ENCODE results near the gene KRT17.
"Not testable (repeated sequence)": the region's sequence is repeated elsewhere in the genome, so short reads cannot be mapped to it uniquely, and the experiment has no call there.

Gene KRT17

DNA sequence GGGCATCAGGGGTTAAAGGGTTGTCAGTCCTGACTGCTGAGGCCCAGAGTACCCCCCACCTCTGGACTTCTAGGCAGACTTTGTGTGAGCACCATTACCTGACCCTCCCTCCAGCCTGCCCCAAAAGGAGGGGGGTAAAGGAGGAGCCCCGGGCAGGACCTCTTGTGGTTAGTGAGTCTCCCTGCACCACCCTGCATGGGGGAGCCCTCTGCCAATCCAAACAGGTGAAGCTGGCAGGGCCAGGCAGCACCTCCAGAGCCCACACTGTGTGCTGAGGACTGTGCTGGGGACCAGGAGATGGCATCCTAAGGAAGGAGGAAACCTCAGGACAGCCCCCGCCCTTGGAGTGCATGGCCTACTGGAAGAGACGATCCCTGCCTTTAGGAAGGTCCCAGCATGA is 35.1 kb downstream of the KRT17 start:
- DNase-seq = no peak

DNA sequence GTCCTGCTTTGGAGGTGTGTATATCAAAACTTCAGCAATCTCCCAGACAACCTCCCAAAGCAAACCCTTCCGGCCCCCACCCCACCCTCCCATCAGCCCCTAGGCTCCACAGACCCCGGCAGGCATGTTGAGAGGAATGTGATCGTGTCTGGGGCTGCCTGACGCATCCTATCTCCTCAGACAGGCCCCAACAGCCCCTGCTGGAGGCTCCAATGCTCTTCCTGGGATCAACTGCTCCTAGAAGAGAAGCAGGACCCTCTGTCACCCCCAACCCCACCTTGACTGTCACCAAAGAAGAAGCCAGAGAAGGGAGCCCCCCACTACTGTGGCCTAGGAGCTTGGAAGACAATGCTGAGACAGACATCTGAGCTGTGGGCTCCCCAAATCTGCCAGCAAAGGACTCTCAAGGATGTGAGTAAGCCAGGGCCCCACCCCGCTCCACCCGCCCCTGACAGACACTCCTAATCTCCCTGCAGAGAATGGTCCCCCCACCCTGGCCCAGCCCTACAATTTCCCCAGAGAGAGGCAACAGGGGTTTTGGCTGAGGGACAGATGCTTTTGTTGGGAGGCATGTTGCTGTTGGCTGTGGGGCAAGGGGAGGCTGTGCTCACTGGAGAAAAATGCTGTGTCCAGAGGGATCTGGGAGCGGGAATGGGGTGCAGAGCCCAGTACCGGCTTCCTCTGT is 36.1 kb downstream of the KRT17 start:
- peak; percentile 70 for DNase-seq

DNA sequence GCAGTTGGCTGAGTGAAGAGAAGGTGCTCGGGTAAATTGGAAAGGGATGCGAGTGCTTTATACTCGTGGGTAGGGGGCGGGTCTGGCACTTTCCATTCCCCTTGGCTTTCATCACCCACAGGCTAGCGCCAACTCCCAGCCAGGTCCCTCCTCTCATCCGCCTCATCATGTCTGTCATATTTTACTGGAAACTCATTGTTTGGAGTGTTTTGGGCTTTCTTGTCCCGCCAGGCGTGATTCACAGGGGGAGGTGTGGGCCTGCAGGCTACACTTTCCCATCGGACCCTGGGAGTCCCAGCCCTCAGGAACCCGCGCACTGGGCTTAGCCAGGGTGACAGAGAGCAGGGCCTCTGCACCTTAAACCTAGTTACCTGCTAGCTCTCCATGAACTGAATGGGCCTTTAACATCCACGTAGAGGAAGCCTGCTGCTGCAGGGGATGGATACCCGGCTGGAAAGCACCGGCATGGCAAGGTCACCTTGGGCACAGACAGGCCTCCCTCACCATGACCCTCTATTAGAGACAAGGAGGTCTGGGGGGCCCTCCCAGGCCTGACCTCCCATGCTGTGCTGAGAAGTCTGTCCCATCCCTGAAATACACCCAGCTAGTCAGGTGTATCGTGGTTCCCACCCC is 37.4 kb downstream of the KRT17 start, which contains the start of gene KRT14:
Gene KRT14 (minus strand): TSS at position 33 of the 633 bp plus-strand sequence. CDS start 61 bp downstream, outside the sequence.
- DNase-seq = peak; percentile 61

DNA sequence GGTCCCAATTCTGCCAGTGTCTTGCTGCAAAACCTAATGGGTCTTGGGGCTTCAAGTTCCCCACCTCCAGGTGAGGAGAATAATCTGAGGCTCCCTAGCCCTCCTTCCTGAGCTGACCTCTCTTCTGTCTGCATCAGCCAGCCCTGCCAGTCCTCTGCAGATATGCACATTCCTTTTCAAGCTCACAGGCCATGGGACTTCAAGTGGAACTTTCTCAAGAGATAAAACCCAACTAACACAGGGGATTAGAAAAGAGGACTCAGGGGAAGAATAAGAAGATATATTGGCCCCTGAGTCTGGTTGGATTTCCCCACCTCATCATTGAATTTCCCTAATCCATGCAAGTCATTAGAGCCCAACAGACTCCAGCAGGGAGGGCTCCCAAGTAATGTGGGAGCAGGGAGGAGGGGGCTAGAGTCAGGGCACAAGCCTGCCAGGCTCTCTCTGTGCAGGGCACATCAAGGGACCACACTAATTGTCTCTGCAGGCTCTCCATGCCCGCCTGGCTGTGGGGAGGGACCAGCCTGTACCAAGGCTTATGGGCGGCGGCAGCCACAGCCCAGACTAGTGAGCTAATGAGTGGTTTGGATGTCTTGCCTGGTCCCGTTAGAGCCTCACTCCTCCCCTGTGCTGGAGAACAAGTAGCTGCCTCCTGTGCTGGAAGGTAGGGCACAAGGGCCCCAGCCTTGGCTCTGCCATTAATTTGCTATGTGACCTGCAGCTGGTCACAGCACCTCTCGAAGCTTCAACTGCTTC is 38.9 kb downstream of the KRT17 start:
- no peak for DNase-seq

DNA sequence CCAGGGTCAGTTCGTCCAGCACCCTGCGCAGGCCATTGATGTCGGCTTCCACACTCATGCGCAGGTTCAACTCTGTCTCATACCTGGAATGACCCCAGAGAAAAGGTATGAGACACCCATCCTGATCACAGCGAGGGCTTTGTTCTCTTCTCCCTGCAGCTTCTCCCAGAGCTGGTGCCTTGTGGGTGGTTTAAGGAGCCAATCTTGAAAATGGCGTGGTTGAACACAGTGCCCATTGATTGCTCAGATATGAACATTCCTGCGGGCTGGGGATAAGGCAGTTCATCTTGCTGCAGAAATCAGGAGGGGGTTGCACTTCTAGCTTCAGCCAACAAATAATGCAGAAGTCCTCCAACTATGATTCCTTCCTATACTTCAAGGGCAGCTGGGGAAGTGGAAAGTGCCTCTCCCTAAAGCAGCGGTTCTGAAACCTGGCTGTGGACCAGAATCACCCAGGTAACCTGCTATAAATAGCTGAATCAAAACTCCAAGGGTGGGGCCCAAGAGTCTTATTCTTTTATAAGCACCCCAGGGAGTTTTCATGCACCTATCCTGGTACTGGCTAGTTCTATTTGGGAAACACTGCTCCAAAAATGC is 39.9 kb downstream of the KRT17 start:
- not testable (repeated sequence) for DNase-seq

DNA sequence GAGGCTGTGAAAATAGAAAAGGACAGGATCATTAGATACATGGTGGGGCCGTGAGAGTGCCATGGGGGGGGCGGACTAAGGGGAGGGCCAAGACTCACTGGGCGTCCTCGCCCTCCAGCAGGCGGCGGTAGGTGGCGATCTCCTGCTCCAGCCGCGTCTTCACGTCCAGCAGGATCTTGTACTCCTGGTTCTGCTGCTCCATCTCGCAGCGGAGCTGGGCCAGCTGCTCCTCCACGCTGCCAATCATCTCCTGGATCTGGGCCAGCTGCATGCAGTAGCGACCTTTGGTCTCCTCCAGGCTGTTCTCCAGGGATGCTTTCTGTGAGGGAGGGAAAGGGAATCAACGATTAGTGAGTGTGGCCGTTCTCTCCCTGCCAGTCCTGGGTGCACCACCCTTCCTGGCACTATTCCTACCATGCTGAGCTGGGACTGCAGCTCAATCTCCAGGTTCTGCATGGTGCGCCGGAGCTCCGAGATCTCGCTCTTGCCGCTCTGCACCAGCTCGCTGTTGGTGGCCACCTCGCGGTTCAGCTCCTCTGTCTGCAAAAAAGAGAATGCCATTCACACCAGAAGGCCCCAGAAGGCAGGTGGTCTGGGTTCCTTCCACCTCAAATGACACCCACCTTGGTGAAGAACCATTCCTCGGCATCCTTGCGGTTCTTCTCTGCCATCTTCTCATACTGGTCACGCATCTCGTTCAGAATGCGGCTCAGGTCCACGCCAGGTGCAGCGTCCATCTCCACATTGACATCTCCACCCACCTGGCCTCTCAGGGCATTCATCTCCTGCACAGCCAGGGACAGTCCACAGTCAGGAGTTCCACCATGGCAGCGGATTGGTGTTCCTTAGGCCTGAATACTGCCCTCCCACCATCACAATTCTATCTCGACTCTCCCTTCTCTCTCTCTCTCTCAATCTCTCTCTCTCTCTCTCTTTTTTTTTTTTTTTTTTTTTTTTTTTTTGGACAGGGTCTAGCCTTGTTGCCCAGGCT is 40.9 kb downstream of the KRT17 start:
- DNase-seq = no peak

DNA sequence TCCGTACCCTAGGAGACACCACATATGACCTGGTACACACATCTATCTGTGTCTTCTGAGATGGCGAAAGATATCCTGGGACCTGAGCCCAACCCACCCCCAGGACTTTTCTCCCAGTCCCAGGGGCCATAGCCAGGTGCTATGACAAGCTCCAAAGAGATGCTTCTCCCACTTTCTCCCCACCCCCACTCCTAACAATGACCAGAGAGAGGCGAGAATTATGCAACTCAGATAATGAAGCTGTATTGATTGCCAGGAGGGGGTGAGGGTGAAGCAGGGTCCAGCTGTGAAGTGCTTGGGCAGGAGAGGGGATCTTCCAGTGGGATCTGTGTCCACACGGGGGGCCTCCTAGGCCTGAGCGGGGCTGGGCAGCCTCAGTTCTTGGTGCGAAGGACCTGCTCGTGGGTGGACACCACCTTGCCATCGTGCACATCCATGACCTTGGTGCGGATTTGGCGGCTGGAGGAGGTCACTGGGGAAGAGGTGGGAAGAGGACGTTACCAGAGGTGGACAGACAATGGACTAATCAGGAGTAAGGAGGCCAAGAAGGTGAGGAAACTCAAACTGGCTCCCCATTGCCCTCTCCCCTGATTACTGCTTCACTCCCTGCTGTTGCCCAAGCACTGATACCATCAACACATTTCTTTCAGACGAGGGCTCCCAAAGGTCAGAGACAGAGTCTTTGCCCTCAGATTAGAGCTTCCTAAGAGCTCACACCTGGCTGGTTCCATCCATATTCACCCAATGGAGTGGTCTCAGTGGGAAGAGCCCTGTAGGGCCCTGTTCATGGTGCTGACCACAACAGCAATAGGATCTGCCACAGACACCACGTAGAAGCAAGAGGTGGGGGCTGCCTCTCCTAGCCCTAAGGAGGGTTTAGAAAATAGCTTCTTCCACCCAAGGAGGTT is 42.1 kb downstream of the KRT17 start:
- DNase-seq = not testable (repeated sequence)

DNA sequence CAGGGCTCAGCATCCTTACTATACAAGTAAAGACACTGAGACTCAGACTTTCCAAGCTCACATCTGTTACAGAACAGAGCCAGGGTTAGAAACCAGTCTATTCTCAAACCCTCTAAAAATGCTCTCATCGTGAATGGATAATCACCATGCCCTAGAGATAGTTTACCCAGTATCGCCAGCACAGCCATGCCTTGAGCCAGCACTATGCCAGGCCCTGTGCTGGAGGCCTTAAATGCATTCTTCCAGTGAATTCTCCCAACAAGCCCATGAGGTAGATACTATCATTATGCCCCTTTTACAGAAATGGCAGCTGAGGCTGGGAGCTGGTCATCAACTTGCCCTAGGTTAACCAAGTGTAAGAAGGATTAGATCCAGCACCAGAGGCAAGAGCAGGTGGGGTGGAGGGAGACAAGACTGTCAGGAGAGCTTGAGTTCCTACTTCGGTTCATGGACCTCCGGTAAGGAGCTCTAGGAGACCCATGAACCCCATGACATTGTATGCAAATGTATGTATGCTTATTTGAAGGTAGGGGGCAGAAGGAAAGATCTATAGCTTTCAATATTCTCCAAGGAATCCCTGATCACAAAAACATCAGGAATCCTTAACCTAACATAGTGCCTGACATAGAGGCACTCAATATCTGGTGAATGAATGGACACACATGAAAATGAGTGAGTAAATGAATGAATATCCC is 42.9 kb downstream of the KRT17 start:
- DNase-seq = no peak

DNA sequence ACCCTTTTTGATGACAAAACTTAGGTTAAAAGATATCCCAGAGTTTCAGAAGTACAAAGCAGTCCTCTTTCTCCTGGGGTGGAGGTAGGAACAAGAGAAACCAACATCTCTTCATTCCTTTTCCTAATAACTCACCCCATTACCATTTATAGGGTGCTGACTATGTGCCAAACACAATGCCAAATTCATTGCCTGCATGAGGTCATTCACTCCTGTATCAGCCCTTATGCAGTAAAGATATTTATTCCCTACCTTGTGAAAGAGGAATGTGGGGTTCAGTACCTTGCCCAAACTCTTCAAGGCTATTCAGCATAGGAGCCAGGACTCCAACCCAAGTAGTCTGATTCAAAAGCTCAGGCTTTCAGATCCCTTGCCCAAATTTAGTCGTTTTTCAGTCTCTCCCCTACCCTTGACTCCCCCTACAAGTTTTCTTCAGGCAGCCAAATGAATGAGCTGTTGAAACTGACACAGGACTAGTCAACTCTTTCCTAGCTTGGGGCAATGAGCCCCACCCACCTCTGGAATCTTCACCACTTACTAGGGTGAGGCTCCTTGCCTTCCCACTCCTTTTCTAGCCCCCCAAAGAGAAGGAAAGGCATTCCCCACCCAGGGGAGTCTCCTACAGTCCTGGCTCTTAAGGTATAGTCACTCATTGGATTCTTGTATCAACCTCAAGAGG is 43.5 kb downstream of the KRT17 start:
- peak; percentile 42 for DNase-seq

DNA sequence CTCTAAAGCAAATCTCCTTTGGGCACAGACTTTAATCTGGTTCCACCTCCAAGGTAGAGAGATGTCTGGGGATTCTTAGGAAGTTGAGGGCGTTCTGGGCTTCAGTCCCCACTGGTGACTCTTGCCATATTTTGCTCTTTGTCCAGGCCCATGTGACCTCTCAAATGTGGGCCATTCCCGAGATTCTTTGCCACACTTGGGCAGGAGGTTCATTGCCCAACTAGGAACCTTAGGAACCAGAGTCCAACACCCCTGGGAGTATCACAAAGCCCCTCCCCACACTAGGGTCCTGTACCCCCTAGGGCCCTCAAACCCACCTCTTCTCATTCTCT is 44.2 kb downstream of the KRT17 start:
- no peak for DNase-seq

DNA sequence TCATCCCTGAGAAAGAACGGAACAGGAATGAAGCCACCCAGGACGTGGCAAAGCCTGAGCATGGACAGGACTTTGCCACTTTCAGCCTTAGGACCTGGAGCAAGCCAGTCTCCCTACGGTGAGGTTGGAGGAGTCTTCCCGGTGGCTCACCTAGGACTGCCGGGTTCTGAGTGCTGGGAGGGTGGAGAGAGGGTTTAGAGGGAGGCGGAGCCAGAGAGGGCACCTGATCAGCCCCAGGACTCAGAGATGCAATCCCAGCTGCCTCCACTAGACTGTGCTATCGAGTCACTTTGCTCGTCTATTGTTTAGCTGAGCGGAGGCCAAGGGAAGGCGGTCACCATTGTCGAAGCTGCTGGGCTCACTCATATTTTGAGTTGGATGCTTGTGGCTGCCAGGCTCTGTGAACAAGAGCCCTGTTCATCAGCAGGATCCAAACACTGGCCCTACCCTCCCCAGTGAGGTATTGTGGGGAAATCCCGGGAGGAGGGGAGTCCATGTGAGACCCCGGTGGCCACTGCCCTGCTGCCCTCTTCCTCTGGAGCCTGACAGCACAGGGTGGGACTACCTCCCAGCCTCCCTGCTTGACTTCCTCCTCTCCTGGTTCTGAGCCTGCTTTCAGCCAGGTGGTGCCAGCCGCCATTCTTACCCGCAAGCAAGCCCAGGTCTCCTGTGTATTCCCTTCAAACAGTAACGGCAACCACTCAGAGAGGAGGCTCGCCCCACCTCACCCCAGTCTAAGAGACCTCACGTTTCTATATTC is 44.7 kb downstream of the KRT17 start:
- peak; percentile 81 for DNase-seq

DNA sequence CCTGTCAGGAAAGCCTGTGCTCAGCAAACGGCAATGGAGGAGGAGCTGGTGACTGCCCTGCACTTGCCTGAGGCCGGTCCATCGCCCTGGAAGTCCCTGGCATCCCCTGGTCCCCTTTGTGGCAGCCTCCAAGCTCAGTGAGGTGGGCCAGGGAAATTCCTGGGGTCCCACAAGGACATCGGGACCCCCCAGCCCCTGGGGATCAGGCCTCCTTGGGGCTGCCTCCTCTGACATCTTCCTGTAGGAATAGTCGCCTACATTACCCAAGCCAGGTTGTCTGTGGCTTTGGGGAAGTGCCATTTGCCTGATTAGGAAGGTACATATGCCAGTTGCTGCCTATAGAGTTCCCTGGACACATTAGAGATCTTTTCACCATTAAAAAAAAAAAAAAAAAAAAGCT is 45.4 kb downstream of the KRT17 start:
- DNase-seq = no peak

DNA sequence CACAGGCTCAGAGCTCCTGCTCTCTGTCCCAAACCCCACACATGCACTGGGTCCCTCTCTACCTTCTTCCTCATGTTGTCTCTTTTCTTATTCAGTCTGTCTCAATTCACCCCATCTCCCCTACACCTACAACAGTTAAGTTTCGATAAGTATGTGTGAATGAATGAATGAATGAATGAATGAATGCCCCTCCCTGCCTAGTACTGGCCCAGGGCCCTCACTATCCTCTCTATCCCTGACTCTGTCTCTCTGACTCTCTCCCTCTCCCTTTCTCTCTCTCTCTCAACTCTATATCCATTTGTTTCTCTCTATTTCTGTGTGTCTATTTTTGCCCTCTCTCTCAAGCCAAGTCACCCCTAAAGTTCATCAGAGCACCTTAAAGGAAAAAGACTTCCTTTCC is 45.8 kb downstream of the KRT17 start:
- no peak for DNase-seq

DNA sequence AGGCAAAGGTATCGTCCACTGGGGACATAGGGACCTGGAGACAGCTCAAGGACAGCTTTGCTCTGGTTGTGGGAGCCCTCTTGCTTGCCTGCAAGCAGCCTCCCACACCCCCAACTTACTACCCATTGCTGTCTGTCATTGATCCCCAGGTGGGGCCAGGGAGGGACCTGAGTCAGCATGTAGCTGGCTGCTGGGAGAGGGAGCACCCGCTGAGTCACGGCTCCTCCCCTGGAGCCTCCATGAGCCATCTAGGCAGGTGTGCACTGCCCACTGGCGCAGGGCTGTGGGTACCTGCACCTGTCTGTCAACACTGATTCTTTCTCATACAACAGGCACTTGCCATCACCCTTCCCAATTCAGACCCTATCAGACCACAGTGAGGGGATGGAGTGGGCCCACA is 47.6 kb downstream of the KRT17 start:
- not testable (repeated sequence) for DNase-seq

DNA sequence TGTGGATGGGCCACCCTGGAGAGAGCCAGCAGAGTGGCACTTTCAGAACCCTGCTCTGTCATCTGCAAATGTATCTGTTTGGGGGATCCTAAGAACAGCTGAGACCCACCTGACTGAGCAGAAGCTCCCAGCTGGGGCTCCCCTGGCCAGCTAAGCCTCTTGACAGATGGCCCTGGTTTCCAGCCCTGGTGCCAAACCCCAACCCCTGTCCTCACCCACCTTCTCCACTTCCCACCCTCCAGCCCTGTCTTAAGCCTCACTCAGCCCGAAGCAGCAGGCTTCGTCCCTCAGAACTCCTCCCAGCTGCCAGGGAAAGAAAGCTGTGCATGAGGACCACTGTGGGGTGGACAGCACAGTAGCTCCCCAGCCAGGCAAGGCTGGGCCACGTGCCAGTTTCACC is 49.0 kb downstream of the KRT17 start:
- no peak for DNase-seq

DNA sequence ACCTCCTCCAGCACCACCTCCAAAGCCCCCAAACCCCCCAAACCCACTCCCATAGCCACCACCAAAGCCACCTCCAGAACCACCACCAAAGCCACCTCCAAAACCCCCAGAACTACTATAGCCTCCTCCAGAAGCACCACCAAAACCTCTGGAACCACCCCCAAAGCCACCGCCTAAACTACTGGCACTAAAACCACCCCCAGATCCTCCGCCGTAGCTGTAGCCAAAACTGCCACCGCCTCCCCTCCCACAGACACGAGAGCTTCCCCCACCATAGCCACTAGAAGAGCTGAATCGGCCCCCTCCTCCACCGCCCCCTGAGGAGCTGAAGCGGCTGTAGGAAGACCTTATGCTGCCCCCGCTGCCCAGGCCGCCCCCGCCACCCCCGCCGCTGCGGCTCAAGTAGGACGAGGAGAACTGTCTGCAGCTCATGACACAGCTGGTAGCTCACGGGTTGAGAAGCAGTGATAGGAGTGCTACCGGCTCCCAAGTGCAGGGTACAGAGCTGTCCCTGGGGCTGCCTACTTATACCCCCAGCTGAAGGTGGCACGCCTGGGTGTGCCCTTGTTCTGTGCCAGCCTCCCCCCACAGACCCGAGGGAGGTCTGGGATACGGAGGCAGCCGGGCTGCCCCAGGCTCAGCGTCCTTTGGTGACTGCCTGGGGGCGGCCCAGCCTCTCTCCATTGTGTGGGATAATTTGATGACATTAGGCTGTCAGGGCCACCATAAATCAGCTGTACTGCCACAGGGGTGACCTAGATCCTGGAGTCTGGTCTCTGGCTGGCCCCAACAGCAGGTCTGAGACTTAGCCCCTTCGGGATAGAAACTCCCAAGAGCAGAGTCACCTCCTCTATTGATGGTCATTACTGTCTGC is 52.6 kb downstream of the KRT17 start, which contains the start of gene KRT9:
Gene KRT9 (minus strand): TSS at position 499 of the 874 bp plus-strand sequence. CDS start 67 bp downstream, at position 432.
- DNase-seq = no peak
